H1 (cell line): Measurements from ENCODE around the gene DISP3. TPM values are rescaled to one million over a fixed set of nuclear protein-coding genes. Genes with fewer than 3 reads are reported as not detected.

Source experiments
- polyA plus RNA-seq, 7 experiments: library from polyadenylated mRNA; depleted of rRNA in 3 of 7; stranded (reverse) in 5 of 7; unstranded in 2 of 7; fragments of >200 nt in 5 of 7; fragments of 200-250 nt in 2 of 7; gene quantifications; 1 replicate in 5 of 7; 2 replicates in 1 of 7; 4 replicates in 1 of 7; pipeline versions ENCODE4 v1.2.1 to v1.2.3, GENCODE V29; 2011 to 2013; ENCODE audit warnings: missing spikeins in 2 of 7, mixed read lengths in 2 of 7
- total RNA-seq: library from RNA; stranded (reverse); fragmentation: NEBNext Ultra II Directional; extraction: Animal tissue kit (Norgen Biotek cat#: 25700); gene quantifications from 2 replicates; pipeline ENCODE4 v1.2.1, GENCODE V29; 2021
- TF ChIP-seq, protein P1 (sequence below): fragments of 300-600 bp; sonication (generic); IDR thresholded peaks from 2 replicates; pipeline ENCODE4 v1.7.1; 2012; ENCODE audit warnings: low read length, moderate library complexity, mild to moderate bottlenecking, inconsistent platforms; ENCODE audit not compliant: insufficient replicate concordance

The DISP3 gene
- total and polyA plus RNA-seq, 2 of the 8 experiments (the other 6 are each of a cell fraction or from before 2014, with no cell fraction given): 3.4 to 4.6 TPM

DNA sequence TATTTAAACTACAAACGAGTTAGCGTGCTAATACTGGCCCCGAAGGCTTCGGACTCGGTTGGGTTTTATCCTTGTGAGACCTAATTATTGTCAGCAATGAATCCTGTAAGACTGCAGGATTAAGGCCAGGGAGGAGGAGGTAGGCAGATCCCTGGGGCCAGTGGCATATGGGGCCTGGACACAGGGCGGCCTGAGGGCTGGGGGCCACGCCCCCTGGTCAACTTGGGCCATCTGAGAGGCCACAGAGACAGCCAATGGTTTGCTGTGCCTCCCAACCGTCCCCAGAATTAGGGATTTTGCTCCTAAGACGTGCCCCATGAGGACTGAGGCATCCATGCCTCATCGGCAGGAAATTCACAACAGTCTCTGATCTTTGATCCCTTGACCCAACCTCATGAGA, 31.1 kb upstream of the DISP3 start (continued):
- TF ChIP-seq, protein P1, sequence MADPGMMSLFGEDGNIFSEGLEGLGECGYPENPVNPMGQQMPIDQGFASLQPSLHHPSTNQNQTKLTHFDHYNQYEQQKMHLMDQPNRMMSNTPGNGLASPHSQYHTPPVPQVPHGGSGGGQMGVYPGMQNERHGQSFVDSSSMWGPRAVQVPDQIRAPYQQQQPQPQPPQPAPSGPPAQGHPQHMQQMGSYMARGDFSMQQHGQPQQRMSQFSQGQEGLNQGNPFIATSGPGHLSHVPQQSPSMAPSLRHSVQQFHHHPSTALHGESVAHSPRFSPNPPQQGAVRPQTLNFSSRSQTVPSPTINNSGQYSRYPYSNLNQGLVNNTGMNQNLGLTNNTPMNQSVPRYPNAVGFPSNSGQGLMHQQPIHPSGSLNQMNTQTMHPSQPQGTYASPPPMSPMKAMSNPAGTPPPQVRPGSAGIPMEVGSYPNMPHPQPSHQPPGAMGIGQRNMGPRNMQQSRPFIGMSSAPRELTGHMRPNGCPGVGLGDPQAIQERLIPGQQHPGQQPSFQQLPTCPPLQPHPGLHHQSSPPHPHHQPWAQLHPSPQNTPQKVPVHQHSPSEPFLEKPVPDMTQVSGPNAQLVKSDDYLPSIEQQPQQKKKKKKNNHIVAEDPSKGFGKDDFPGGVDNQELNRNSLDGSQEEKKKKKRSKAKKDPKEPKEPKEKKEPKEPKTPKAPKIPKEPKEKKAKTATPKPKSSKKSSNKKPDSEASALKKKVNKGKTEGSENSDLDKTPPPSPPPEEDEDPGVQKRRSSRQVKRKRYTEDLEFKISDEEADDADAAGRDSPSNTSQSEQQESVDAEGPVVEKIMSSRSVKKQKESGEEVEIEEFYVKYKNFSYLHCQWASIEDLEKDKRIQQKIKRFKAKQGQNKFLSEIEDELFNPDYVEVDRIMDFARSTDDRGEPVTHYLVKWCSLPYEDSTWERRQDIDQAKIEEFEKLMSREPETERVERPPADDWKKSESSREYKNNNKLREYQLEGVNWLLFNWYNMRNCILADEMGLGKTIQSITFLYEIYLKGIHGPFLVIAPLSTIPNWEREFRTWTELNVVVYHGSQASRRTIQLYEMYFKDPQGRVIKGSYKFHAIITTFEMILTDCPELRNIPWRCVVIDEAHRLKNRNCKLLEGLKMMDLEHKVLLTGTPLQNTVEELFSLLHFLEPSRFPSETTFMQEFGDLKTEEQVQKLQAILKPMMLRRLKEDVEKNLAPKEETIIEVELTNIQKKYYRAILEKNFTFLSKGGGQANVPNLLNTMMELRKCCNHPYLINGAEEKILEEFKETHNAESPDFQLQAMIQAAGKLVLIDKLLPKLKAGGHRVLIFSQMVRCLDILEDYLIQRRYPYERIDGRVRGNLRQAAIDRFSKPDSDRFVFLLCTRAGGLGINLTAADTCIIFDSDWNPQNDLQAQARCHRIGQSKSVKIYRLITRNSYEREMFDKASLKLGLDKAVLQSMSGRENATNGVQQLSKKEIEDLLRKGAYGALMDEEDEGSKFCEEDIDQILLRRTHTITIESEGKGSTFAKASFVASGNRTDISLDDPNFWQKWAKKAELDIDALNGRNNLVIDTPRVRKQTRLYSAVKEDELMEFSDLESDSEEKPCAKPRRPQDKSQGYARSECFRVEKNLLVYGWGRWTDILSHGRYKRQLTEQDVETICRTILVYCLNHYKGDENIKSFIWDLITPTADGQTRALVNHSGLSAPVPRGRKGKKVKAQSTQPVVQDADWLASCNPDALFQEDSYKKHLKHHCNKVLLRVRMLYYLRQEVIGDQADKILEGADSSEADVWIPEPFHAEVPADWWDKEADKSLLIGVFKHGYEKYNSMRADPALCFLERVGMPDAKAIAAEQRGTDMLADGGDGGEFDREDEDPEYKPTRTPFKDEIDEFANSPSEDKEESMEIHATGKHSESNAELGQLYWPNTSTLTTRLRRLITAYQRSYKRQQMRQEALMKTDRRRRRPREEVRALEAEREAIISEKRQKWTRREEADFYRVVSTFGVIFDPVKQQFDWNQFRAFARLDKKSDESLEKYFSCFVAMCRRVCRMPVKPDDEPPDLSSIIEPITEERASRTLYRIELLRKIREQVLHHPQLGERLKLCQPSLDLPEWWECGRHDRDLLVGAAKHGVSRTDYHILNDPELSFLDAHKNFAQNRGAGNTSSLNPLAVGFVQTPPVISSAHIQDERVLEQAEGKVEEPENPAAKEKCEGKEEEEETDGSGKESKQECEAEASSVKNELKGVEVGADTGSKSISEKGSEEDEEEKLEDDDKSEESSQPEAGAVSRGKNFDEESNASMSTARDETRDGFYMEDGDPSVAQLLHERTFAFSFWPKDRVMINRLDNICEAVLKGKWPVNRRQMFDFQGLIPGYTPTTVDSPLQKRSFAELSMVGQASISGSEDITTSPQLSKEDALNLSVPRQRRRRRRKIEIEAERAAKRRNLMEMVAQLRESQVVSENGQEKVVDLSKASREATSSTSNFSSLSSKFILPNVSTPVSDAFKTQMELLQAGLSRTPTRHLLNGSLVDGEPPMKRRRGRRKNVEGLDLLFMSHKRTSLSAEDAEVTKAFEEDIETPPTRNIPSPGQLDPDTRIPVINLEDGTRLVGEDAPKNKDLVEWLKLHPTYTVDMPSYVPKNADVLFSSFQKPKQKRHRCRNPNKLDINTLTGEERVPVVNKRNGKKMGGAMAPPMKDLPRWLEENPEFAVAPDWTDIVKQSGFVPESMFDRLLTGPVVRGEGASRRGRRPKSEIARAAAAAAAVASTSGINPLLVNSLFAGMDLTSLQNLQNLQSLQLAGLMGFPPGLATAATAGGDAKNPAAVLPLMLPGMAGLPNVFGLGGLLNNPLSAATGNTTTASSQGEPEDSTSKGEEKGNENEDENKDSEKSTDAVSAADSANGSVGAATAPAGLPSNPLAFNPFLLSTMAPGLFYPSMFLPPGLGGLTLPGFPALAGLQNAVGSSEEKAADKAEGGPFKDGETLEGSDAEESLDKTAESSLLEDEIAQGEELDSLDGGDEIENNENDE: no peak
